GM21360 (cell line): Measurements from ENCODE around the gene PLCD3.

Experiments used
- ATAC-seq: cut with Tn5 transposase; IDR thresholded peaks from one replicate; pipeline ENCODE4 v1.9.1; 2021; ENCODE audit warnings: mild to moderate bottlenecking, moderate library complexity; ENCODE audit not compliant: unreplicated experiment

The PLCD3 gene

DNA sequence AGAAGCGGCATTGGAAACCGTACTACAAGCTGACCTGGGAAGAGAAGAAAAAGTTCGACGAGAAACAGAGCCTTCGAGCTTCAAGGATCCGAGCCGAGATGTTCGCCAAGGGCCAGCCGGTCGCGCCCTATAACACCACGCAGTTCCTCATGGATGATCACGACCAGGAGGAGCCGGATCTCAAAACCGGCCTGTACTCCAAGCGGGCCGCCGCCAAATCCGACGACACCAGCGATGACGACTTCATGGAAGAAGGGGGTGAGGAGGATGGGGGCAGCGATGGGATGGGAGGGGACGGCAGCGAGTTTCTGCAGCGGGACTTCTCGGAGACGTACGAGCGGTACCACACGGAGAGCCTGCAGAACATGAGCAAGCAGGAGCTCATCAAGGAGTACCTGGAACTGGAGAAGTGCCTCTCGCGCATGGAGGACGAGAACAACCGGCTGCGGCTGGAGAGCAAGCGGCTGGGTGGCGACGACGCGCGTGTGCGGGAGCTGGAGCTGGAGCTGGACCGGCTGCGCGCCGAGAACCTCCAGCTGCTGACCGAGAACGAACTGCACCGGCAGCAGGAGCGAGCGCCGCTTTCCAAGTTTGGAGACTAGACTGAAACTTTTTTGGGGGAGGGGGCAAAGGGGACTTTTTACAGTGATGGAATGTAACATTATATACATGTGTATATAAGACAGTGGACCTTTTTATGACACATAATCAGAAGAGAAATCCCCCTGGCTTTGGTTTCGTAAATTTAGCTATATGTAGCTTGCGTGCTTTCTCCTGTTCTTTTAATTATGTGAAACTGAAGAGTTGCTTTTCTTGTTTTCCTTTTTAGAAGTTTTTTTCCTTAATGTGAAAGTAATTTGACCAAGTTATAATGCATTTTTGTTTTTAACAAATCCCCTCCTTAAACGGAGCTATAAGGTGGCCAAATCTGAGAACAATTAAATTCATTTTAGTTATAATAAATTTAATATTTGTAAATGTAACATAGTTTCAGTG, 17.7 kb upstream of the PLCD3 start:
- peak; percentile 1 for ATAC-seq

DNA sequence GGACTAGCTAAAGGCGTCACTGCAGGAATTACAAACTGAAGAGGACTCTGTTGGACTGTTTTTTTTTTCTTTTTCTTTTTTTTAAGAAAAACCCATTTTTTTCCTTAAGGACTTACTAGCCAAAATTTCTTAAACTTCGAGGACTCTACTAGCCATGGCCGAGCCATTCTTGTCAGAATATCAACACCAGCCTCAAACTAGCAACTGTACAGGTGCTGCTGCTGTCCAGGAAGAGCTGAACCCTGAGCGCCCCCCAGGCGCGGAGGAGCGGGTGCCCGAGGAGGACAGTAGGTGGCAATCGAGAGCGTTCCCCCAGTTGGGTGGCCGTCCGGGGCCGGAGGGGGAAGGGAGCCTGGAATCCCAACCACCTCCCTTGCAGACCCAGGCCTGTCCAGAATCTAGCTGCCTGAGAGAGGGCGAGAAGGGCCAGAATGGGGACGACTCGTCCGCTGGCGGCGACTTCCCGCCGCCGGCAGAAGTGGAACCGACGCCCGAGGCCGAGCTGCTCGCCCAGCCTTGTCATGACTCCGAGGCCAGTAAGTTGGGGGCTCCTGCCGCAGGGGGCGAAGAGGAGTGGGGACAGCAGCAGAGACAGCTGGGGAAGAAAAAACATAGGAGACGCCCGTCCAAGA, 16.8 kb upstream of the PLCD3 start:
- peak; percentile 26 for ATAC-seq

DNA sequence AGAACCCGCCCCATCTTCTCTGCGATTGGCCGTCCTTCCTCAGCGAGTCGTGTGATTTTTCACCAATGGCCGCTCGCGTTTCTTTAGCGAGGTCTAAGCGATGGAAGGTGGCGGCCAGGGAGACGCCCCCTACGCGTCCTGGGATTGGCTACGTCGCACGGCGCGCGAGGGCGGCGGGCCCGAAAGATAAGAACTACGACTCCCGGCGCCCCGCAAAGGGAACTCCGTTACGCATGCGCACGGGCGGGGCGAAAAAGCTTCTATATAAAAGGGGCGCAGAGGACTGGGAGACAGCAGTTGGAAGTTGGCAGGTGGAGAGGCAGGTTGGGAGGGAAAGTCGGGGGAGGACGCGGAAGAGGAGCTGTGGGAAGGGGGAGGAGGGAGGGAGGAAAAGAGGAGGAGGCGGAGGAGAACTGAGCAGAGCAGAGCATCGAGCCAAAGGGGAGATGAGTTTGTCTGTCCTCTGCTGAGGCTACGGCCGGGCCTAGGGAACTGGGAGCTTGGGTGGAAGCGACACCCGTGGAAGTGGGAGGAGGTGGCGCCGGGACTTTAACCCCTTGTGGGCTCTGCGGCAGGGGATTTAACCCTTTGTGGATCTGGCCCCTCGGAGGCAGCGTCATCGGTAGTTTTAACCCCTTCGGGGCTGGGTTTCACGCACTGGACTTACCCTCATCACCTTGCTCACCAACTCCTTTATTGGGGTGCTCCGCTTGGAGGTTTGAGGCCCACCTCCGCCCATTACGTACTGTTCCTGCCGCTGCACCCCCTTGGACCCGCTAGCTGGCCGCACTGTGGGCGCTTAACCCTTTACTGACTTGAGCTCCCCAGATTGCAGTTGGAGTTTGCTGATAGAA, 16.1 kb upstream of the PLCD3 start, which contains the start of gene HEXIM1:
Gene HEXIM1, plus strand, starts transcription at position 293 of the 854 bp plus-strand sequence. CDS start 716 bp downstream, outside the sequence.
- peak; percentile 72 for ATAC-seq

DNA sequence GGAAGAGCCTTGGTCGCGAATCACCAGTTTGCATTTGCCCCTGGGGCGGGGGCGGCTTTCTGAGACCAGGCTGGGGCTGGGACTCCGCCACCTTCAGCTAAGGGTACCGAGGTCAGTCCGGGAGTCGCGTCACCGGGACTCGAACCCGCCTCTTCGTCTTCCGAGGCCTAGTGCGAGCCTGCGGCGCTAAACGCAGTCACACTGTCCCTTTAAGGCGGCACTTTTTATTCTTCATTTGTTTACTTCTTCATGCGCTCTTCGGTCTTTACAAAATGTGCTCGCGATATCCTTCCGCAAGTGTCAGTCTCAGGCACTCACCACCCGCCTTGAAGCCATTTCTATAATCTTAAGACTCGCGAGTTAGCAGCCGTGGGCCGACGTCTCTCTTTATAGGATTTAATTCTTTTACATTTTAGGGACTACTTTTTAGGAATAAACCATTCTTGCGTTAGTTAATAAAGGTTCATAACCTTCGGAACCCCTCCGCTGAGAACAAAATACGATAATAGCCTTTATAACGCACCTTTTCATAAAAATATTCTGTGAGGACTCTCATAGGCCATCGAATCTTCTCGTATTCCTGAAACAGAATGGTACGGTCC, 15.4 kb upstream of the PLCD3 start:
- no peak for ATAC-seq

DNA sequence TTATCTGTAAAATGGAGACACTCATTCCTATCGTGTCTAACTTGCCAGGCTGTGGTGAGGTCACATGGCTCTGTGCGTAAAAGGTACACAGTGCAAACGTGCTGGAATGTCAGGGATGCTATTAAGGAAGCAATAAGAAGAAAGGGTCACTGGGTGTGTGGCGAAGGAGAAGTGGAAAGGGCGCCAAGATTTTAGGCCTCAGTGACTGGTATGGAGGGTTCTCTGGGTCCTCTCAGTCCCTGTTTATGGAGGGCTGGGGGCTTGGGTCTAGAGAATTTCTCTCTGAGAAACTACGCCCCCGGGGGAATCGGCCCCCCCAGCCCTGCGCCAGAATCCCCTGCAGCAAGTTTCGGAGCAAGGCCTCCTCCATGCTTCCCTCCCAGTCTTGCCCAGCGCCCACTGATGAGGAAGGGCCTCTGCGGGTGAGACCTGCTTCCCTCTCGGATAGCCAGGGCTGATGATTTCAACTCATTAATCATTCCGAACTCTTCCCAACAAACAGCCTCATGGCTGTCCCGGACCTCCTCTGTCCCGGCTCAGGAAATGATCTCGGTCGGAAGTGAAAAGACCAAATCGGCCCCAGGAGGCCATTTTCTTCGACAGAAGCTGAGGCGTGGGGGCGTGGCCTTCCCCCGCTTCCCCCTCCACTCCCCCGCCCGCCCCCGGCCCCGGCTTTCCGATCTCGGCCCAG, 14.7 kb upstream of the PLCD3 start:
- no peak for ATAC-seq

DNA sequence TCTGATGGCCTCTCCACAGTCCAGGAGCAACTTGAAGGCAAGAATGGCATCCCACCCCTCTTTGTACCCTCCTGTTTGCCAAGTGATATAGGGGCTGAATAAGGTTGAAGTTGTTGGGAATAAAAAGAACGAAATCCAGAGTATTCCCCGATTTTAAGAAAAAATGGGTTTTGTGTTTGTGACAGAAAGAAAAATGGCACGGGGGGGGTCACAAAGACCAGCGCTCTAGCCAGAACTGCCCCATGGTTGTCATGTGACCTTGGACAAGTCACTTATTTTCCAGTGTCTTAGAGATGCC, 14.2 kb upstream of the PLCD3 start:
- no peak for ATAC-seq

DNA sequence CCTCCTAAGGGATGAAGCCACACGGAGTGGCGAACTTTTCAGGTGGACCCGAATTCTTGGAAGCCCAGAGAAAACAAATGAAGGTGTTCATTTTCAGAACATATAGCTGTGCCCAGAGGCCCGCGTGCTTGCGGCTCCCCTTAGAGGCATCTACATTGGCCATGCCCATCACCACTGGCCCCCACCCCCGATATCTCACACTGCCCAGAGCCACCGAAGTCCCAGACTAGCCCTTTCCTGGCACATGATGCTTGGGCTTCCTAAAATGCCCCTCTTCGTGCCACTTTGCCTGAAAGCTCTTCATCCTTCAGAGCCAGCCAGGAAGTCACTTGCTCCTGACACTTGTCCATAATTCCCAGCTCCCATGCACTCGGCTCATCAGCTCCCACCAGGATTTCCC, 13.9 kb upstream of the PLCD3 start:
- ATAC-seq = no peak

DNA sequence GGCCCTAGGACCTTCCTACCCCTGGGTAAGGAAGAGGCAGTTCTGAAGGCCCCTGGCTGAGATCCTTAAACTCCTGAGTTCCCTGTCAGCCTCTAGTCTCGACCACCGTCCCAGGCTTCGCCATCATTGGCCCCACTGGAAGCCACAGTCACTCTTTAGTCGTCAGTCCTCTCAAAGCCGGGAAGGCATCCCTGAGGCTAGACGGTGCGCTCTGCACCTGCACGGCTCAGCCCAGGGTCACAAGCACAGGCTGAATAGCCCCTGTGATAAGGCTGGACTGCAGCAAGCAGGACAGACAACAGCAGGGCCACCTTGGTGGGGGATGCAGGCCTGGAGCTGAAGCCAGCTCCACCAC, 12.7 kb upstream of the PLCD3 start:
- ATAC-seq = no peak

DNA sequence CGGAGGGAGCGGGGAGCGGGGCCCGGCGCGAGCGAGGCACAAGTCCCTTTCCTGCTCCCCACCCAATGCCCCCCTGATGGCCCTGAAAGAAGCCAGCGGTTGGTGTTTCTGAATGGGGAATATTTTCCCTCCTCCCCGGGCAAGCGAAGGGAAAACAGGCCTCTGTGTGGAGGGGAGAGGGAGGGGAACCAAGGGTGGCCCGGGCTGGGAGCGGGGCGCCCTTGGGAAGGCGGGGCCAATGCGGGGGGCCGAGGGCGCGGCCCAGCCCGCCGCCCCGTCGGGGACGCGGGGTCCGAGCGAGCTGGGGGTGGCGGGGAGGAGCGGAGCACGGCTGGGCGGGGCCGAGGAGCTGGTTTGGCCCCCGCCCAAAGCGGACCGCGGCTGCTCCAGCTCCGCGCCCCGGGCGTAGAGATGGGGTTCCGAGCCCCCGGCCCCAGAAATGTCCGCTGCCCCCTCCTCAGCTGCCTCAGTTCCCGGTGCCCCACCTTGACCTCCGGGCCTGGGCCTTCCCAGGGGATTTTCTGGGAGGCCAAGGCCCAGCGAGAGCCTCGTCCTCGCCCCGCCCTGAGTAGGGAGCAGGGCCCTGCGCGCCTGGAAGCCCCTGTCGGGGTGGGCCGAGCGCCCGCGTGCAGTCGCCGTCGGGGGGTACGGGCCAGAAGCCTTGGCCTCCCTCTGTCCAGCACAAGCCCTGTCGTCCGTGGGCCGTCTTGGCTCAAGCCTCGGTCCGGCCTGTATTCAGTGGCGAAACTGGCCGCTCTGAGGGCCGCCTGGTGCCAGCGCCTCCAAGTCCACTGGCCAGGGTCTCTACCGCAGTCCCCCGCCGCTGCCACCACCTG, 12.1 kb upstream of the PLCD3 start:
- no peak for ATAC-seq

DNA sequence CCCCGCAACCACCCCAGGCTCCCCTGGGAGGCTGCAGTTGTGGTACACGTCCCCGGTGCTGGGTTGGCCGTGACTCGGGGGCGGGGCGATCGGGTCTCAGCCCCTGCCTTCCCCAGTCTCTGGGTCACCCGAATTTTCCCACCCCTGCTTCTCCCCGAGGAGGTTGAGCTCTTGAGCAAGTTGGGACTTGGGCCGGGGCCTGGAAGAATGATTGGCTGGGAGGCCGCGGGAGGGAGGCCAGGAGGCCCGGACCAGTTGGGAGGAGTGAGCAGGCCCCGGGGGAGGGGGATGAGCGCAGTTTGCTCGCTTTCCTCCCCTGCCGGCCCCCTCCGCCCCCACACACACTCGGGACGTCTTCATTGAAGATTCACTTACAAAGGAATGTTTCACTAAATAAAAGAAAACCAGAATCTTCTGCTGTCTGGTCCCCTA, 11.5 kb upstream of the PLCD3 start:
- ATAC-seq = no peak

DNA sequence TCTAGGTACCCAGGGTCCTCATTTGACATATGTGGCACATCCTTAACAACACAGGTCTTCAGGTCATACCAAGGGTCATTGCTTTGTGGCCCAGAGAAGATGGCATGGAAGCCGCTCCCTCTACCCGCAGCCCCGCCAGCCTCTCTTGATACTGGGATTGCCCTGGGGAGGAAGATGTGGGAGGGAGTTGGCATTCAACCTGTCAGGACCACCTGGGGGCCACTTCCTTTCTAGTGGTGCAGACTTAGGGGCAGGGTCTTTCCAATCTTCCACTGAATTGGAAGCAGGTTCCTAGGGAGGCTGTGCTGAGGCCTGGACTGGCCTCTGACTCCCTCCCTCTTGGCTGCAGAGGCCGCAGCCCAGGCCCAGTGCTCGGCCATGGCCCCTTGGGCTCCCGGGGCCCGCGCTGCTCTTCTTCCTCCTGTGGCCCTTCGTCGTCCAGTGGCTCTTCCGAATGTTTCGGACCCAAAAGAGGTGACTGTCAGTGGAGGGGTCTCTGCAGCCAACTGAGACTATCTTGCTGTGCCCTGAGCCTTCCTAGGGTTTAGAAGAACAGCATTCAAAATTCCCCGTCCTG, 10.9 kb upstream of the PLCD3 start:
- ATAC-seq = no peak

DNA sequence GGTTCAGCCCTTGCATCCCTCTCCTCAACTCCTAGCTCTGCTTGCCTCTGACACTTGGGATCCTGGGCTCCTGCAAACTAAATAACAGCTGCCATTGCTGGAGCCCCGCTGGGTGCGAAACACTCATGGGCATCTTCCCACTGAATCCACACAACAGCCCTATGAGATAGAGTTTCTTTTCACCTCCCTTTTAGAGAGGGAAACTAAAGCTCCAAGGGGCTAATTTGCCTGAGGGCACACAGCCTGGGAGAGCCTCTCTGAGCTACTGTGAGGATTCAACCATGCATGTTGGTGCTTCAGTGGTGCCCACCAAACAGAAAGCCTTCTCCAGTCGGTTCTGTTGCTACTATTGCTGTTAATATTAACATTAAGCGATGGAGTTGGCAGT, 7.2 kb upstream of the PLCD3 start:
- ATAC-seq = no peak

DNA sequence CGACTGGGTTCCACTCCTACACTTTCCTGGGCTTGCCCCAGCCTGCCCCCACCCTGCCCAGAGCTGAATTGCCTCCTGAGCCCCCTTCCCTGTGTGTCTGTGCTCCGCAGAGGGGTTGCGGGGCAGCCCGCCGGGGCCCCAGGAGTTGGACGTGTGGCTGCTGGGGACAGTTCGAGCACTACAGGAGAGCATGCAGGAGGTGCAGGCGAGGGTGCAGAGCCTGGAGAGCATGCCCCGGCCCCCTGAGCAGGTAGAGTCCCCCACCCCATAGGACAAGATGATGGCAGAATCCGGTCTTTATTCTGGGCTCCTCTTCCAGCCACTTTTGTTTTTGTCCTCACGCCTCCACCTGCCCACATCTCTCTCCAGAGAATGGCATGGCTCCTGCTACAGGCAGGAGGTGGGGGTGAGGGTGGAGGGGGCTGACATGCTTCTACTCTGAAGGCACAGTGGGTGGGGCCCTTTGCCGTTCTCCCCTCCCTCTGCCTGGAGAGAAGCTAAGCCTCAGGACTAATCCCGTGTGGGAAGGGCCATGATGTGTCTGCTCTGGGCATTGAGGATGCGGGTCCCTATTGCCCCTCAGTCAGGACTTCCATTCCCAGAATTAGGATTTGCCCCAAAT, 6.7 kb upstream of the PLCD3 start:
- no peak for ATAC-seq

DNA sequence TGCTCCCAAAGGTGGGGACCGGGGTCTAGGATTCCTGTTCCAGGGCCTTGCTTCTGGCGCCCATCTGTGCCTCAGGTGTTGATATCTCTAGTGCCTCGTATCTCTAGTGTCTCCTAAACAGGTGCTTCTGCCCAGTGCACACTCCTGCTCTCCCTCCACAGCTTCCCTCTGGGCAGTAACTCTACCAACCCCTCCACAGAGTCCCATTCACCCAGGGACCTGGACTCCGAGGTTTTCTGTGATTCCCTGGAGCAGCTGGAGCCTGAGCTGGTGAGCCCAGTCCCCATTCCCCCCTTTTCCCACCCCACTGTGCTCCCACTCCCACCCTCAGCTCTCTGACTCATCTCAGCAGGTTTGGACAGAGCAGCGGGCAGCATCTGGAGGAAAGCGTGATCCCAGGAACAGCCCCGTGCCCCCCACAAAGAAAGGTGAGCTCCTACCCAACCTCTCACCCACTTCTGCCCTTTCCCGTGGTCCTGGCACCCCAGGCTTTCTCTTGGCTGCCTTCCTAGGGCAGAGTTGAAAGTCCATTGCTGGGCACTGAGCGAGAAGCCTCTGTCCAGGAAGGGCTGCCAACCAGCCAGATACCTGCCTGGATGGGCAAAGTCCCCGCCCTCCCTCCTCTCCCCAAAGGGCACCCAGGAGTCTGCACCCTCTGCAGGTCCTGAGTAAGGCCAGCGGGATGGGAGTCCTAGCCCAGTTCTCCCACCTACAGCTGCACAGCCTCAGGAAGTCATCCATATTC, 5.4 kb upstream of the PLCD3 start:
- no peak for ATAC-seq

DNA sequence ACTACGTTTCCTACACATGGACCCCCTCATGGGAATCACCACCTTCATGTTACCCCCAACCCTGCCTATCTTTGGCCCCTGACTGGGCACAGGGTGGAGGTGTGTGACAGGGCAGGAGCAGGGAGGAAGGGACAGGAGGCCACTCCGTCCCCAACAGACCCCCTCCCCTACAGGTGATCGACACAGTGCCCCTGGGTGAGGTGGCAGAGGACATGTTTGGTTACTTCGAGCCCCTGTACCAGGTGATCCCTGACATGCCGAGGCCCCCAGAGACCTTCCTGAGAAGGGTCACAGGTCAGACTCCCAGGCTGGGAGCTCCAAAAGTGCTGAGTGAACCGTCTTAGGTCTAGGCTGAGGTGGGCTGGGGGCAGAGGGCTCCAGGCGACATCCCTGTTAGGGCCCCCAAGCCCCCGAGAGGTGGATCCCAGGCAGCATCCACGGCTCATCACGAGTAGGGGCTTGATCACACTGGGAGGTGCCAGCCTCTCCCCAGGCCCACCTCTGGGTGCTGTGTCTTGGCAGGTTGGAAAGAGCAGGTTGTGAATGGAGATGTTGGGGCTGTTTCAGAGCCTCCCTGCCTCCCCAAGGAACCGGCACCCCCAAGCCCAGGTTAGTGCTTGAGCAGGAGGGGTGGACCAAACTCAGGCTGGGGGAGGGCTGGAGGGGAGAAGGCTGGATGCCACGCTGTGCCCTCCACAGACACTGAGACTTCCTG, 4.7 kb upstream of the PLCD3 start:
- no peak for ATAC-seq

DNA sequence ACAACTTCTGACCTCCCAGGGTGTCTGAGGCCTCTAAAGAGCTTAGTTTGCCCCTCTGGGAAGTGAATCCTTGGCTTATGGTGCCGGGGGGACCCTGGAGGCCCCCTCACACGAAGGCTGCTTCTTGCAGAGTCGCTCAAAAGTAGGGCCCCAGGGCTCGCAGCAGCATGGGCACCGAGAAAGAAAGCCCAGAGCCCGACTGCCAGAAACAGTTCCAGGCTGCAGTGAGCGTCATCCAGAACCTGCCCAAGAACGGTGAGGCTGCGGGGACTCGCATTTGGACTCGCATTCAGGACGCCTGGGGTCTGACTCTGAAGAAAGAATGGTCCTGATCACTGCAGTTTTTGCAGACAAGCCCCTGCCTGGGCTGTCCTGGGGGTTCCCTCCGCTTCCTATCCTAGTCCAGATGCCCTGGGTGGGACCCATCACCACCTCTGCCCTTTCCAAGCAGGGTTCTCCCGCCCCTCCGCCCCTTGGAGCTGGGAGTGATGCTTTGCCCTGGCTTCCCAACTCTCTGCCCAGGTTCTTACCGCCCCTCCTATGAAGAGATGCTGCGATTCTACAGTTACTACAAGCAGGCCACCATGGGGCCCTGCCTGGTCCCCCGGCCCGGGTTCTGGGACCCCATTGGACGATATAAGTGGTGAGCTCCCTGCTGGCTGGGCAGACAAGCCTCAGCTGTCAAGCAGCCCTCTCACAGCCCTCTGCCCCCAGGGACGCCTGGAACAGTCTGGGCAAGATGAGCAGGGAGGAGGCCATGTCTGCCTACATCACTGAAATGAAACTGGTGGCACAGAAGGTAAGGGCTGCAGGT, 3.9 kb upstream of the PLCD3 start:
- no peak for ATAC-seq
